Measurements from ENCODE around the gene DIS3L2.

DIS3L2 gene

DNA sequence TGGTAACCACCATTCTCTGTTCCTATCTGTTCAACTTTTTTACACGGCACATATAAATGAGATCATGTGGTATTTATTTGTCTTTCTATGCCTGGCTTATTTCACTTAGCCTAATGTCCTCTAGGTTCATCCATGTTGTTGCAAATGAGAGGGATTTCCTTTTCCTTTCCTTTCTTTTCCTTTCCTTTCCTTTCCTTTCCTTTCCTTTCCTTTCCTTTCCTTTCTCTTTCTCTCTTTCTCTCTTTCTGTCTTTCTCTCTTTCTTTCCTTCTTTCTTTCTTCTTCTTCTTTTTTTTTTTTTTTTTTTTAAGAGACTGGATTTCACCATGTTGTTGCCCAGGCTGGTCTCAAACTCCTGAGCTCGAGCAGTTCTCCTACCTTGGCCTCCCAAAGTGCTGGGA is 38.9 kb downstream of the DIS3L2 start:
- no peak overlapping the region for H3K27ac ChIP-seq
- TF ChIP-seq, protein P1, sequence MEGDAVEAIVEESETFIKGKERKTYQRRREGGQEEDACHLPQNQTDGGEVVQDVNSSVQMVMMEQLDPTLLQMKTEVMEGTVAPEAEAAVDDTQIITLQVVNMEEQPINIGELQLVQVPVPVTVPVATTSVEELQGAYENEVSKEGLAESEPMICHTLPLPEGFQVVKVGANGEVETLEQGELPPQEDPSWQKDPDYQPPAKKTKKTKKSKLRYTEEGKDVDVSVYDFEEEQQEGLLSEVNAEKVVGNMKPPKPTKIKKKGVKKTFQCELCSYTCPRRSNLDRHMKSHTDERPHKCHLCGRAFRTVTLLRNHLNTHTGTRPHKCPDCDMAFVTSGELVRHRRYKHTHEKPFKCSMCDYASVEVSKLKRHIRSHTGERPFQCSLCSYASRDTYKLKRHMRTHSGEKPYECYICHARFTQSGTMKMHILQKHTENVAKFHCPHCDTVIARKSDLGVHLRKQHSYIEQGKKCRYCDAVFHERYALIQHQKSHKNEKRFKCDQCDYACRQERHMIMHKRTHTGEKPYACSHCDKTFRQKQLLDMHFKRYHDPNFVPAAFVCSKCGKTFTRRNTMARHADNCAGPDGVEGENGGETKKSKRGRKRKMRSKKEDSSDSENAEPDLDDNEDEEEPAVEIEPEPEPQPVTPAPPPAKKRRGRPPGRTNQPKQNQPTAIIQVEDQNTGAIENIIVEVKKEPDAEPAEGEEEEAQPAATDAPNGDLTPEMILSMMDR (IDR thresholded peaks at IDR 0.05): no peak
- TF ChIP-seq ZFX (IDR thresholded peaks at IDR 0.05; ENCODE audit: borderline replicate concordance): no peak

DNA sequence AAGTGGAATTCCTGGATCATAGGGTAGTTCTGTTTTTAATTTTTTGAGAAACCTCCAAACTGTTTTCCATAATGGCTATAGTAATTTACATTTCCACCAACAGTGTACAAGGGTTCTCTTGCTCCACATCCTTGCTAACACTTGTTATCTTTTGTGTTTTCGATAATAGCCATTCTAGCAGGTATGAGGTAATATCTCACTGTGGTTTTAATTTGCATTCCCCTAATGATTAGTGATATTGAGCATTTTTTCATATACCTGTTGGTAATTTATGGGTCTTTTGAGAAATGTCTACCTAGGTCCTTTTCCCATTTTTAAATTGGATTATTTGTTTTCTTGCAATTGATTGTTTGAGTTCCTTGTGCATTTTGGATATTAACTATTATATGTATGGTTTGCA is 39.6 kb downstream of the DIS3L2 start:
- H3K27ac ChIP-seq: no peak overlapping the region
- TF ChIP-seq ZFX (IDR thresholded peaks at IDR 0.05; ENCODE audit: borderline replicate concordance): no peak
- TF ChIP-seq, protein P1 (IDR thresholded peaks at IDR 0.05): no peak

DNA sequence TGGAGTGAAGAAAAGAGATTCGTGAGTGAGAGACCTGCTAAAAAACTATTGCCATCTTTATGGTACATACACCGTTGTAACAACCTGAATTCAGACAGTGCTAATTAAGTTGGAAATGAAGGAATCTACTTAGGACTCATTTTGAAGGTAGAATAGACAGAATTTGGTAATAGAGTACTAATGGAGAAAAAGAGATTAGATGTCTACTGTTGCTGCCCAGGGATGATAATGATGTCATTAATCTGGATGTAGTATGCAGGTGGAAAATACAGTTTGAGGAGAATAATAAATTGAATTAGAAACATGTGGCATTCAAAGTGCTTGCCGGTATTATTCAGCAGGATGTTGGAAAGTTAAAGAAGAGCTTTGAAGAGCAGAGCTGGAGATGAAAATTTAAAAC is 44.7 kb downstream of the DIS3L2 start:
- no peak overlapping the region for H3K27ac ChIP-seq
- TF ChIP-seq ZFX (IDR thresholded peaks at IDR 0.05; ENCODE audit: borderline replicate concordance): no peak
- TF ChIP-seq, protein P1 (IDR thresholded peaks at IDR 0.05): no peak

DNA sequence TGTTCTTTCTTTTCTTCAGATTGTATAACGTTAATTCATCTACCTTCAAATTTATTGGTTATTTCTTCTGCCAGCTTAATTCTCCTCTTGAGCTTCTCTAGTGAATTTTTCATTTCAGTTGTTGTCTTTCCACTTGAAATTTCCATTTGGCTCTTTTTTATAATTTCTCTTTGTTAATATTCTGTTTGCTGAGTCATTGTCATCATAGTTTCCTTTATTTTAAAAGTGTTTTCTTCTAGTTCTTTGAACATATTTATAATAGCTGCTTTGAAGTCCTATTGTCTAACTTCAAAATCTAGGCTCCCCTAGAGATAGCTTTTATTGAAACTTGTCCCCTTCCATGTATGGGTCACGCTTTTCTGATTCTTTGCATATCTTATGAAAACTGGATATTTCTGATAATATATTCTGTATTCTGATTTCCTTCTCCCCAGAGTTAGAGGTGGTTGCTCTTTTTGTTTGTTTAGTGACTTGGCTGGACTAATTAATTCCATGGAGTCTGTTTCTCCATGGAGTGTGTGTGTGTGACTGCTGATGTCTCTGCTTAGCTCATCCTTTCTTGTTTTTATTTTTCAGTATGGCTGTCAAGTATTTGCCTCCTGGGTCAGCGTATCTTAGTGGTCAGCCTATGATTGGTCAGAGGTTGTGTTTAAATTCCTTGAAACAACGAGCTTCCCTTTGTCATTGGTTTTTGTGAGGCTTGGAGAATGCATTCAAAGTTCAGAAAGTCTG is 47.6 kb downstream of the DIS3L2 start:
- no peak for TF ChIP-seq ZFX (IDR thresholded peaks at IDR 0.05; ENCODE audit: borderline replicate concordance)
- TF ChIP-seq, protein P1 (IDR thresholded peaks at IDR 0.05): no peak
- H3K27ac ChIP-seq: no peak overlapping the region

DNA sequence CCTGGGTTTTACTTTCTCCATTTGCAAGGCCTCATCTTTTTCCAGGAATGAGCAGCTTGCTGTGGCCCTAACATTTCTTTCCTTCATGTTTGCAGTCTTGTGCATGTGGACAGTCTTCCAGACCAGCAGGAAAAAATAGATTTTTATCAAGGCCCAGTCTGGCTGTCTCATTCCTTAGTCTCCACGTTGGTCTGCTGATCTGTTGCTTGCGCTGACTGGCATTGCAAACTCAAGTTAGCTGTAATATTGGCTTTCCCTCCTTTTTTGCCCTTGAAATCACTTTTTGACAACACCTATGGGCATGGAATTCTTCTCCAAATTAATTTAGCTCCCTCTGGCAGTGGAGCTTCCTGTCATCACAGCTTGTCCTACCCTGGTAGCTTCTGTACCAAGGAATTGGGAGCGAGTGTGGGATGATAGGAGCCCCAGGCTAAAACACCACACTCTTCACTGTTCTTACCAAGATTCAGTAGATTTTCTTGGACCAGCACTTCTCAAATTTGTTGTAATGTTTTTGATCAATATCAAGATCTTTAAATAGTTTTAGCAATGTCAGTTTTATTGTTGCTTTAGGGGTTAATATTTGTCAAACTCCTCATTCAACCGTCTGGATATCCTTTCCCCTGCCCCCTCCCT is 48.2 kb downstream of the DIS3L2 start:
- H3K27ac ChIP-seq: no peak overlapping the region
- TF ChIP-seq, protein P1 (IDR thresholded peaks at IDR 0.05): no peak

DNA sequence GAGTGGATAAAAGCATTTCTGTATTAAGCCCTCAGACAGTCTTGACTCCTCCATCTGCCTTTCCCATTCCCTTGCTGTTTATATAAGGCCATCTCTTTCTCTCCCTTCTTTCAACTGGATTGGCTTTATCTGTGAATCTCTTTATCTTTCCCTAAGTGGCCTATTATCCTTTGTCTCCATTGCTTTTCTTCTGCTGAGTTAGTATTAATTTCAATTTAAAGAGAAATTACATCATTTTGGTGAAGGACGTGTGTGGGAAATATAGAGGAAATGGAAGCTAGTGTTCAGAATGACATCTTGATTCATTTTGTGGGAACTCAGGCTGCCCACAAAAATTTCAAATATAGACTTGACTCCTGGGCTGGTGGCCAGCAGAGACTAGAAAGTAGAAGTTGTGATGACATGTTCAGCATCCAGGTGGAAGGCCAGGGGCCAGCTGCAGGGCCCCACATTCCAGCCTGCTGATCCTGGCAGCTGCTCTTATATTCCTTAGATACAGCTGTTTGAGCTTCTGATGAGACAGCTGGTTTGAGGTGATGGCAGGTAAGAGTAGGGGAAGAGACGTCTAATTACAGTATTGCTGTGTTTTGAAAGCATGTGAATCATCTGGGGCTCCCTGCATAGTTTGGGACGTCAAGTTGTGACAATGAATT is 52.3 kb downstream of the DIS3L2 start:
- no peak overlapping the region for H3K27ac ChIP-seq
- no peak for TF ChIP-seq ZFX (IDR thresholded peaks at IDR 0.05; ENCODE audit: borderline replicate concordance)
- TF ChIP-seq, protein P1 (IDR thresholded peaks at IDR 0.05): no peak

DNA sequence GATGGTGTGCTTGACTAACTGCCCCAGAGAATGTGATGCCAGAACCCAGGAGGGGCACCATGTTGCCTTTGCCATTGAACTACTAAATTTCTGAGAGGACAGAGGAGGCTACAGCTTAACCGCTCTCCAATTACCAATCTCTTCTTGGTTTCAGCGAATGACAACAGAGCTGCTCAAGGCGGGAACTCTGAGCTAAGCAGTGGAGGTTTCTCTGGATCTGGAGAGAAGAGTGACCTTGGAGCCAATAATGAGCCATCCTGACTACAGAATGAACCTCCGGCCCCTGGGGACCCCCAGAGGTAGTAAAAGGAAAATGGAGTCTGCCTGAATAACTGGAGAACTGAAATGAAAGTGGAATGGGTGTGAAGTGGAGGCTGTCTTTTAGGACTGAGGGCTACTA is 53.2 kb downstream of the DIS3L2 start:
- H3K27ac ChIP-seq: no peak overlapping the region
- TF ChIP-seq, protein P1 (IDR thresholded peaks at IDR 0.05): no peak
- no peak for TF ChIP-seq ZFX (IDR thresholded peaks at IDR 0.05; ENCODE audit: borderline replicate concordance)
